Measurements from ENCODE around the gene SPEG.

SPEG gene

GRCh38 chr2:219512524-219513216 is 78.0 kb downstream of the SPEG start:
- no peak for DNase-seq (ENCODE audit: low read depth in 2 of 2)

GRCh38 chr2:219513787-219514186 is 79.1 kb downstream of the SPEG start:
- no peak for DNase-seq (ENCODE audit: low read depth in 2 of 2)

- no peak for DNase-seq (ENCODE audit: low read depth in 2 of 2)
These were observed 79.6 kb downstream of the SPEG start, which contains the start of gene ASIC4 for GRCh38 chr2:219514196-219514761. TSS of gene ASIC4 (plus strand) at chr2:219514482. CDS start at chr2:219514725, 243 bp downstream.

GRCh38 chr2:219514836-219515235 is 80.2 kb downstream of the SPEG start:
- no peak for DNase-seq (ENCODE audit: low read depth in 2 of 2)

GRCh38 chr2:219515874-219516629 is 81.4 kb downstream of the SPEG start:
- no peak for DNase-seq (ENCODE audit: low read depth in 2 of 2)

- DNase-seq (ENCODE audit: low read depth in 2 of 2), result no peak
These were observed 82.2 kb downstream of the SPEG start for GRCh38 chr2:219516888-219517287.

GRCh38 chr2:219517954-219518778 is 83.5 kb downstream of the SPEG start:
- DNase-seq (ENCODE audit: low read depth in 2 of 2), result no peak

- no peak for DNase-seq (ENCODE audit: low read depth in 2 of 2)
These were observed 84.9 kb downstream of the SPEG start for GRCh38 chr2:219519526-219519916.

- DNase-seq (ENCODE audit: low read depth in 2 of 2), result no peak
These were observed 85.4 kb downstream of the SPEG start for GRCh38 chr2:219520079-219520478.

GRCh38 chr2:219521066-219521880 is 86.6 kb downstream of the SPEG start:
- DNase-seq (ENCODE audit: low read depth in 2 of 2), result no peak

- no peak for DNase-seq (ENCODE audit: low read depth in 2 of 2)
These were observed 87.7 kb downstream of the SPEG start for GRCh38 chr2:219522111-219523030.

GRCh38 chr2:219523031-219523671 is 88.5 kb downstream of the SPEG start:
- DNase-seq (ENCODE audit: low read depth in 2 of 2), result no peak

- DNase-seq (ENCODE audit: low read depth in 2 of 2), result no peak
These were observed 90.2 kb downstream of the SPEG start for GRCh38 chr2:219524817-219525216.

GRCh38 chr2:219525533-219526232 is 91.0 kb downstream of the SPEG start:
- DNase-seq (ENCODE audit: low read depth in 2 of 2), result no peak

- DNase-seq (ENCODE audit: low read depth in 2 of 2), result no peak
These were observed 91.9 kb downstream of the SPEG start for GRCh38 chr2:219526320-219527075.

GRCh38 chr2:219527076-219527394 is 92.4 kb downstream of the SPEG start:
- DNase-seq (ENCODE audit: low read depth in 2 of 2), result no peak

- no peak for DNase-seq (ENCODE audit: low read depth in 2 of 2)
These were observed 92.8 kb downstream of the SPEG start for GRCh38 chr2:219527472-219527871.
